GM21381 (cell line): ENCODE results near the gene VASP.

Experiments used
- ATAC-seq: cut with Tn5 transposase; IDR thresholded peaks from one replicate; pipeline ENCODE4 v1.9.1; 2021; ENCODE audit warnings: mild to moderate bottlenecking, moderate library complexity; ENCODE audit not compliant: unreplicated experiment

Gene VASP

GRCh38 chr19:45473682-45474605 is 33.3 kb upstream of the VASP start:
- ATAC-seq = no peak

GRCh38 chr19:45474606-45475521 is 32.4 kb upstream of the VASP start:
- no peak for ATAC-seq

- ATAC-seq = no peak
These were observed 31.6 kb upstream of the VASP start for GRCh38 chr19:45475537-45476291.

- no peak for ATAC-seq
These were observed 31.0 kb upstream of the VASP start for GRCh38 chr19:45476304-45476703.

GRCh38 chr19:45477186-45477585 is 30.1 kb upstream of the VASP start:
- ATAC-seq = no peak

- no peak for ATAC-seq
These were observed 29.4 kb upstream of the VASP start for GRCh38 chr19:45477713-45478453.

- peak; percentile 67 for ATAC-seq
These were observed 28.6 kb upstream of the VASP start for GRCh38 chr19:45478454-45479238.

GRCh38 chr19:45483033-45483432 is 24.2 kb upstream of the VASP start:
- no peak for ATAC-seq

GRCh38 chr19:45484273-45484945 is 22.9 kb upstream of the VASP start:
- no peak for ATAC-seq

- peak; percentile 94 for ATAC-seq
These were observed 21.8 kb upstream of the VASP start for GRCh38 chr19:45485305-45486077.

- ATAC-seq = no peak
These were observed 18.6 kb upstream of the VASP start for GRCh38 chr19:45488708-45489107.

- no peak for ATAC-seq
These were observed 17.9 kb upstream of the VASP start for GRCh38 chr19:45489216-45489855.

GRCh38 chr19:45492137-45492626 is 15.1 kb upstream of the VASP start:
- no peak for ATAC-seq

GRCh38 chr19:45492627-45493470 is 14.4 kb upstream of the VASP start:
- no peak for ATAC-seq

GRCh38 chr19:45494261-45494916 is 12.9 kb upstream of the VASP start:
- no peak for ATAC-seq

- no peak for ATAC-seq
These were observed 12.1 kb upstream of the VASP start for GRCh38 chr19:45495178-45495577.
